Epithelial cell of esophagus (primary cell): ENCODE results near the gene ALOXE3.
"Not testable (repeated sequence)": the region's sequence is repeated elsewhere in the genome, so short reads cannot be mapped to it uniquely, and the experiment has no call there.

Experiments used
- DNase-seq: peaks from one replicate; pipeline ENCODE4 v3.0.0; 2010; ENCODE audit warnings: low read depth
- H3K4me3 ChIP-seq: 2 replicates; pipeline ENCODE4 v1.5.1; 2011; ENCODE audit warnings: mild to moderate bottlenecking, low read length, control low read depth
- TF ChIP-seq, protein P1 (sequence below): IDR thresholded peaks from 2 replicates; pipeline ENCODE4 v1.5.1; 2011; ENCODE audit warnings: low read depth, mild to moderate bottlenecking, low read length, control low read depth, inconsistent platforms; ENCODE audit not compliant: insufficient read depth; ENCODE audit errors: missing control alignments

ALOXE3 gene

DNA sequence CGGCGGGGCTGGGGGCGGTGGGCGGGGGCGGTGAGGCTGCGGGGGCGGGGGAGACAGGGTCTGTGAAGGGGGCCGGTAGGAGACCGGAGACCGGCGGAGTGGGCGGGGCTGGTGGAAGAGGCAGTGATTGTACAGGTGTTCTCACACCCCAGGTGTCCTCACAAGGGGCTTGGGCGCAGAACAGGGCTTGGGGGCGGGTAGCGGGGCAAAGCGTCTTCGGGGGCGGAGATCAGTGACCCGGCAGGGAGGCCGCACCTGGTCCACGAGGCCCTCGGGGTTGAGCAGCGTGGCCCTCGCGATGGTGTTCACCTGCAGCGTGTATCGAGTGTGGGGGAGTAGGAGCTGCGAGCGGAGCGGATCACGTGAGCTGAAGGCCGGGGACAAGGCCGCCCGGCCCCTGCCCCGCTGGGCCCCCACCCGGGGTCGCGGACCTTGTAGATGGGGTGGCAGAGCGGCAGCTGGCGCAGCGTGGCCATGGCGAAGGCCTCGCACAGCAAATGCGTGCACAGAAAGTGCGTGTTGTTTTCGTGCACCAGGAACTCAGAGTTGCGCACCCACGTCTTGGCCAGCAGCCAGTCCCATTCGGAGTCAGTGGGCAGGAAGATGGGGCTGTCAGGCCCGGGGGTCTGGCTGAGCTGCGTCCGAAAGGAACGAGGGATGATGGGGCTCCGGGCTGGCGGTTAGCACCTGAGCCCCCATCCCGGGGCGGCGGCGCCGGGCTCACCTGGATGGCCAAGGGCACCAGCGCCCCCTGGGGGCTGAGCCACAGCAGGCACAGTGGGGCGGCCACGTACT is 8.5 kb downstream of the ALOXE3 start:
- DNase-seq: peak; percentile 74
- TF ChIP-seq, protein P1, sequence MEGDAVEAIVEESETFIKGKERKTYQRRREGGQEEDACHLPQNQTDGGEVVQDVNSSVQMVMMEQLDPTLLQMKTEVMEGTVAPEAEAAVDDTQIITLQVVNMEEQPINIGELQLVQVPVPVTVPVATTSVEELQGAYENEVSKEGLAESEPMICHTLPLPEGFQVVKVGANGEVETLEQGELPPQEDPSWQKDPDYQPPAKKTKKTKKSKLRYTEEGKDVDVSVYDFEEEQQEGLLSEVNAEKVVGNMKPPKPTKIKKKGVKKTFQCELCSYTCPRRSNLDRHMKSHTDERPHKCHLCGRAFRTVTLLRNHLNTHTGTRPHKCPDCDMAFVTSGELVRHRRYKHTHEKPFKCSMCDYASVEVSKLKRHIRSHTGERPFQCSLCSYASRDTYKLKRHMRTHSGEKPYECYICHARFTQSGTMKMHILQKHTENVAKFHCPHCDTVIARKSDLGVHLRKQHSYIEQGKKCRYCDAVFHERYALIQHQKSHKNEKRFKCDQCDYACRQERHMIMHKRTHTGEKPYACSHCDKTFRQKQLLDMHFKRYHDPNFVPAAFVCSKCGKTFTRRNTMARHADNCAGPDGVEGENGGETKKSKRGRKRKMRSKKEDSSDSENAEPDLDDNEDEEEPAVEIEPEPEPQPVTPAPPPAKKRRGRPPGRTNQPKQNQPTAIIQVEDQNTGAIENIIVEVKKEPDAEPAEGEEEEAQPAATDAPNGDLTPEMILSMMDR: peak; percentile 77
- peak overlapping the region; percentile 40 for H3K4me3 ChIP-seq

DNA sequence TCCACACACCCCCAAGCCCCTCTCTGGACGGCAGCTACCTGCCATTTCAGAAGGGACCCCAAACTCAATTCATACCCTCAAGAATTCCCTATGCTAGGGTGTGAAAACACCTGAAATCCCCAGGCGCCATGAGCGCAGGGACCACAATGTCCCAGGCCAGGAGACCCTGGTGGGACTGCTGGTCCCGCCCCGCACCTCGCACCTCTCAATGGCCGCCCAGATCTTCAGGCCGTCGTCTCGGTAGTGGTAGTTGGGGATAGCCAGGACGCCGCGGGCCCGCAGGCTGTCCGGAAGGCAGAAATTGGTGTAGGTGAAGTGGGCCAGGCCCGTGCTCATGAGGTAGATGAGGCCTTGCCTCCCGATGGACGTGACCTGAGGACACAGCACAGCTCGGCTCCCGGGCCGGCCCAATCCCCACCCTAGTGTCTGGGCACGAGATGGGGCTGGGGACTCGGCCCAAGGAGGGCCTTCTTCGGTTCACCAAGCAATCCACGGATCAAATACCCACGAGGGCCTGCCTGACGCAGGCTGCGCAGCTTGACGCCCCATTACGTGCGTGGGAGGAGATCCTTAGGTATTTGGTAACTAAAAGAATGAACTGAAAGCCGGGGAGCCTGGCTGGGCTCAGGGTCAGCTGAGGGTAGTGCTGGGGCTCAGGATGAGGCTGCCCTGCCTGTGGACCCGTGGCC is 9.2 kb downstream of the ALOXE3 start:
- TF ChIP-seq, protein P1: no peak
- no peak for DNase-seq
- H3K4me3 ChIP-seq: no peak overlapping the region

DNA sequence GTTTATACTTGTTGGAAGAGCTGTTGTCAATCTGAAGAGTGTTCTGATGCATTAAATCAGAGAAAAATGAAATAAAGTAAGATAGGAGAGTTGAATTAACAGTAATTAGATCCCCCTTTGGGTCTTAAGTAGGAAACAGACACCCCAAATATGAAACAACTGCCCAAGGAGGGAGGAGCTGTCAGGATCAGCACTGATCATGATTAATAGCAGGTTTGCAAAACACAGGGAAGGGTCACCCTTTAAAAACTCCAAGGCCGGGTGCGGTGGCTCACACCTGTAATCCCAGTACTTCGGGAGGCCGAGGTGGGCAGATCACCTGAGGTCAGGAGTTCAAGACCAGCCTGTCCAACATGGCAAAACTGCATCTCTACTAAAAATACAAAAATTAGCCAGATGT is 11.3 kb downstream of the ALOXE3 start:
- not testable (repeated sequence) for H3K4me3 ChIP-seq, DNase-seq

DNA sequence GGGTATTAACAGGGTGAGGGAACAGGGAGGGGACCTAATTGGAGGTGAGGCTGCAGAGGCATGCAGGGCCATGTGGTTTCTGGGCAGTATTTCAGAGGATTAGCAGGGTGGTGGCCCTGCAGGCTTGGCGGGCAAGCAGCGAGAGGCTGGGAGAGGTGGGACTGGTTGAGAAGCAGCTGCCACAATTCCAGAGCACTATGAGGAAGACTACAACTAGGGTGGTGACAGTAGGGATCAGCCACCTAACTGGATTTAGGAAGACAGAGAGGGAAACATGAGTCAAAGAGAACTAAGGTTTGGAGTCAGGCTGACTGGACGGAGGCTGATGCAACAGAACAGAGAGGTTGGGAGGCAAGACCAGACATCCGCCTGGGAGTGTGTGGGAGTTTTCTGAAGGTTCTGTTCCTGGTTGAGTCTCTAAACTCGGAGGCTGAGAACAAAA is 12.3 kb downstream of the ALOXE3 start:
- DNase-seq: peak; percentile 94
- no peak overlapping the region for H3K4me3 ChIP-seq
- TF ChIP-seq, protein P1: no peak

DNA sequence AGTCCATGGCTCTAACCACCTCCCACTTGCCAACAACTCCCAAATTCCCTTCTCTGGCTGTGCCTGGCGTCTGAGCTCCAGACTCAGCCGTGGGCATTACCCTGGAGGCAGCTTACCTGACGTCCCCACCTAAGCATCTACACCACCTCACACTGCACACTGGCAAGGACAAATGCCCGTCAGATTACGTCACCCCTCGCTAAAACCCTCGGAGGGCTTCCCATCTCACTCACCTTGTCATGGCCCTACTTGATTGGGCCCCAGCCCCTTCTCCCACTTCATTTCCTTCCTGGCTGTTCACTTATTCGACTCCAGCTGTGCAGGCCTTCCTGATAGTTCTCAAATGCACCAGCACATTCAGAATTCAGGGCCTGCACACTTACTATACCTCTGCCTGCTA is 13.4 kb downstream of the ALOXE3 start:
- DNase-seq: no peak

DNA sequence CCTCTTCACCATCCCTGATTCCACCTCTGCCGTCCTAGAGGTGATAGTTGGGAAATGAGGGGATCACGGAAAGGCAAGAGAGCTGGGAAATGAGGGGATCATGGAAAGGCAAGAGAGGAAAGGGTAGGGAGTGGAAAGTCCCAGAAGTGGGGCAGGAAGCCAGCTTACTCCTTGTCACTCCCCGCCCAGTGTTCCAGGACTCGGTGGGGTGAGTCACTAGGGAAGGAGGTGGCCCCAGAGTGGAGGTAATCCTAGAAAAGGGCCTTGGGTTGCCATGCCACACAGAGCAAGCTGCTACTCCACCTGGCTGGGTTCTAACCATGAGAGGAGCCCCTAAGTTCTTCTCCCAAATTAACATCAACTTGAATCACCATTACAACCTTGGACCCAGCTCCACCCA is 14.8 kb downstream of the ALOXE3 start:
- TF ChIP-seq, protein P1: no peak
- H3K4me3 ChIP-seq: no peak overlapping the region
- peak; percentile 81 for DNase-seq

More for the DNA sequence above, 13.4 kb downstream of the ALOXE3 start:
- H3K4me3 ChIP-seq: no peak overlapping the region
- TF ChIP-seq, protein P1: no peak

DNA sequence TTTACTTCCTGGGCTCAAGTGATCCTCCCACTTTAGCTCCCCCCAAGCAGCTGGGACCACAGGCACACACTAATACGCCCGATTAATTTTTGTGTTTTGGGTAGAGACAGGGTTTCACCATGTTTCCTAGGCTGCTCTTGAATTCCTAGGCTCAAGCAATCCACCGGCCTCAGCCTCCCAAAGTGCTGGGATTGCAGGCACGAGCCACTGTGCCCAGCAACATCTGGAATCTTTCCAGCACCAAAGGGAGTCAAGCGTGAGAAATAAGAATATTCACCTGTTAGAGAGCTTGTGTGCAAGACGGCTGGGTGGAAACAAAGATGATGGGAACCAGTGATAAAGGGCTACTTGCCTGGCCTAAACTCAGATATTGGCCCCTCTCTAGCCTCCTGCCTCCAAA is 16.6 kb downstream of the ALOXE3 start:
- H3K4me3 ChIP-seq: no peak overlapping the region
- no peak for DNase-seq
- TF ChIP-seq, protein P1: no peak
